Ovary (tissue), 9 donors: ENCODE results near the gene TSEN15. TPM values are rescaled to one million over a fixed set of nuclear protein-coding genes. Genes with fewer than 3 reads are reported as not detected.

ENCODE experiments used
- DNase-seq, 5 donors: peaks; one replicate each; pipeline ENCODE4 v3.0.0-alpha.2; 2019 to 2020
- H3K27ac ChIP-seq, 2 donors: fragments of 200-600 bp; one replicate each; pipeline versions ENCODE4 v1.5.1 to v1.8.0; 2019 to 2022
- H3K27me3 ChIP-seq: fragments of 200-600 bp; one replicate; pipeline ENCODE4 v1.8.0; 2022
- H3K36me3 ChIP-seq: fragments of 200-600 bp; sonication (generic); one replicate; pipeline ENCODE4 v1.5.1; 2019
- H3K4me1 ChIP-seq: one replicate; pipeline ENCODE4 v1.8.1; 2013; ENCODE audit warnings: mild to moderate bottlenecking, moderate library complexity; ENCODE audit not compliant: insufficient read depth
- H3K4me3 ChIP-seq: fragments of 200-600 bp; sonication (generic); one replicate; pipeline ENCODE4 v1.5.1; 2017
- H3K9me3 ChIP-seq, 2 donors: fragments of 200-600 bp in 1 of 2; sonication (generic) in 1 of 2; one replicate each; pipeline versions ENCODE4 v1.5.1 to v1.8.1; 2013 to 2019; ENCODE audit warnings: mild to moderate bottlenecking in 1 of 2, moderate library complexity in 1 of 2
- CTCF ChIP-seq, 3 donors: fragments of 450-650 bp in 2 of 3; fragments of 200-600 bp in 1 of 3; IDR thresholded peaks; one replicate each; pipeline versions ENCODE4 v1.5.1 to v1.8.0; 2016 to 2022; ENCODE audit warnings: antibody characterized with exemption in 3 of 3, mild to moderate bottlenecking in 1 of 3
- EP300 ChIP-seq: sonication (generic); formaldehyde crosslinking; IDR thresholded peaks from one replicate; pipeline ENCODE4 v1.6.1; 2017; ENCODE audit warnings: antibody characterized with exemption
- POLR2A ChIP-seq: fragments of 450-650 bp; IDR thresholded peaks from one replicate; pipeline ENCODE4 v1.6.1; 2017; ENCODE audit warnings: antibody characterized with exemption, mild to moderate bottlenecking, moderate library complexity
- WGBS, 3 donors: extraction: QIAGEN DNeasy Blood & Tissue Kit in 1 of 3; methylation state at CpG; one replicate each; pipeline versions ENCODE4 v1.1.5 to v1.1.7; 2013 to 2017; 5-methylcytosine and 5-hydroxymethylcytosine counted together
- intact Hi-C, 4 donors: fragments of 100-400 bp; cut with DNase I; formaldehyde crosslinking; loops; one replicate each; pipeline versions ENCODE4 v1.11.0 to v1.15.1; 2022 to 2023
- polyA plus RNA-seq, 2 donors: library from polyadenylated mRNA; stranded (reverse); fragments of 200-250 nt in 1 of 2; fragments of 350-450 nt in 1 of 2; fragmentation: Illumina TruSeq in 1 of 2; extraction: RNeasy Lipid Tissue Mini Kit (QIAGEN cat#74804) in 1 of 2; gene quantifications; one replicate each; pipeline ENCODE4 v1.2.3, GENCODE V29; 2013 to 2014
- total RNA-seq, 7 donors: library from RNA; depleted of rRNA in 2 of 7; stranded (reverse); fragments of >200 nt in 2 of 7; fragmentation: NEBNext Ultra II Directional in 3 of 7; extraction: Animal tissue kit (Norgen Biotek cat#: 25700) in 3 of 7; gene quantifications; one replicate each; pipeline versions ENCODE4 v1.1.0 to v1.2.4, GENCODE V29; 2016 to 2023
- donor health status: DM: no; HTN: no; CAD: no; lungs with moderate emphysema.
- donor health status: DM: no; HTN: no; CAD: no.
- donor health status: Bipolar disorder and iron deficiency.
- donor health status: DM: yes; HTN: yes; CAD: no.
- donor health status: DM: no; HTN: no; CAD: no.
- donor health status: DM: yes; HTN: yes; CAD: no.

The TSEN15 gene
- total and polyA plus RNA-seq, 9 donors: 12.7 to 54.1 (median 18.2) TPM

- intact Hi-C loops: loop anchor here in 1 of 4 donors (10.0 kb wide), 1 partner anchor 144 kb away; no protein-coding TSS in a partner anchor
- TF ChIP-seq CTCF (IDR thresholded peaks at IDR 0.05) (no peak), EP300 (no peak), POLR2A (no peak)
Measured at GRCh38 chr1:184080309-184080708, 28.8 kb downstream of the TSEN15 start.

GRCh38 chr1:184082541-184083415 is 31.2 kb downstream of the TSEN15 start:
- DNase-seq: no peak
- no peaks in the 10 kb centered on the region for H3K4me1 ChIP-seq
- WGBS, 3 donors: 57 to 66% (median 58%) methylated on average over 5 of the region's 5 CpGs
- intact Hi-C loops: loop anchor here in 1 of 4 donors (10.0 kb wide), 1 partner anchor 142 kb away; no protein-coding TSS in a partner anchor
- no peak overlapping the region for H3K27ac ChIP-seq
- TF ChIP-seq CTCF (IDR thresholded peaks at IDR 0.05) (no peak), EP300 (no peak), POLR2A (no peak)
- H3K36me3 ChIP-seq: no peaks in the 10 kb centered on the region
- H3K4me3 ChIP-seq: no peak overlapping the region
- no peaks in the 10 kb centered on the region for H3K27me3 ChIP-seq
- H3K9me3 ChIP-seq: no peaks in the 10 kb centered on the region

More at GRCh38 chr1:184080309-184080708, 28.8 kb downstream of the TSEN15 start:
- no peaks in the 10 kb centered on the region for H3K36me3 ChIP-seq
- H3K4me3 ChIP-seq: no peak overlapping the region
- DNase-seq: no peak
- no peaks in the 10 kb centered on the region for H3K9me3 ChIP-seq
- H3K4me1 ChIP-seq: no peaks in the 10 kb centered on the region
- H3K27me3 ChIP-seq: no peaks in the 10 kb centered on the region
- H3K27ac ChIP-seq: no peak overlapping the region

GRCh38 chr1:184085667-184086066 is 34.1 kb downstream of the TSEN15 start:
- no peak overlapping the region for H3K27ac ChIP-seq

GRCh38 chr1:184088037-184088436 is 36.5 kb downstream of the TSEN15 start:
- Histone ChIP-seq H3K27ac (no peak overlapping the region), H3K4me1 (no peaks in the 10 kb centered on the region), H3K36me3 (no peaks in the 10 kb centered on the region), H3K4me3 (no peak overlapping the region), H3K9me3 (no peaks in the 10 kb centered on the region), H3K27me3 (no peaks in the 10 kb centered on the region)
- 70 to 80% (median 78%) methylated on average over 8 of the region's 8 CpGs for WGBS, 3 donors
- intact Hi-C loops: loop anchor here in 1 of 4 donors (10.0 kb wide), 1 partner anchor 137 kb away; no protein-coding TSS in a partner anchor
- TF ChIP-seq POLR2A (no peak), EP300 (no peak), CTCF (IDR thresholded peaks at IDR 0.05) (no peak)
- no peak for DNase-seq

More at GRCh38 chr1:184085667-184086066, 34.1 kb downstream of the TSEN15 start:
- Histone ChIP-seq H3K4me1 (no peaks in the 10 kb centered on the region), H3K4me3 (no peak overlapping the region), H3K27me3 (no peaks in the 10 kb centered on the region), H3K36me3 (no peaks in the 10 kb centered on the region), H3K9me3 (no peaks in the 10 kb centered on the region)
- TF ChIP-seq POLR2A (no peak), EP300 (no peak), CTCF (IDR thresholded peaks at IDR 0.05) (no peak)
- DNase-seq: no peak
- intact Hi-C loops: loop anchor here in 1 of 4 donors (10.0 kb wide), 1 partner anchor 139 kb away; no protein-coding TSS in a partner anchor
